A549 (cell line): Measurements from ENCODE around the gene EXOSC1. TPM values are rescaled to one million over a fixed set of nuclear protein-coding genes. Genes with fewer than 3 reads are reported as not detected.
"Not testable (repeated sequence)": the region's sequence is repeated elsewhere in the genome, so short reads cannot be mapped to it uniquely, and the experiment has no call there.

ENCODE experiments used
- ATAC-seq, 2 experiments: fragments of 200-7000 bp in 1 of 2; fragments of >200 bp in 1 of 2; cut with Nextera tagmentation in 1 of 2; cut with Tn5 transposase in 1 of 2; 3 replicates each; pipeline versions ENCODE4 v1.8.0 to v1.9.1; 2018 to 2020; ENCODE audit warnings: mild to moderate bottlenecking in 1 of 2, moderate library complexity in 1 of 2
- CTCF ChIA-PET: fragments of 300-600 bp; sonication (Branson Sonifier 250); formaldehyde crosslinking; extraction: SDS; loops from one replicate; lab custom pipeline; 2021; ENCODE audit warnings: antibody characterized with exemption, inconsistent platforms; lab: Yijun Ruan, JAX
- POLR2A ChIA-PET: fragments of 350-600 bp; formaldehyde crosslinking; extraction: SDS; loops from one replicate; lab custom pipeline; 2021; ENCODE audit warnings: antibody characterized with exemption, inconsistent platforms; lab: Yijun Ruan, JAX
- DNase-seq, 2 experiments: peaks; one replicate each; pipeline versions ENCODE4 v3.0.0 to v3.0.0-alpha.2; 2011 to 2016; ENCODE audit warnings: low read depth in 1 of 2, low spot score in 1 of 2
- FAIRE-seq: peaks from 2 replicates; lab custom pipeline; 2011; peaks lifted over from hg19 to GRCh38; lab: Jason Lieb, UNC
- H3K27ac ChIP-seq, 2 experiments: fragments of >200 bp; sonication (Bioruptor Twin); formaldehyde crosslinking; 3 replicates each; pipeline ENCODE4 v1.5.1; 2016 to 2017
- H3K4me1 ChIP-seq: fragments of >200 bp; sonication (Bioruptor Twin); formaldehyde crosslinking; 3 replicates; pipeline ENCODE4 v1.6.1; 2016
- H3K4me2 ChIP-seq: fragments of >200 bp; sonication (Bioruptor Twin); formaldehyde crosslinking; 3 replicates; pipeline ENCODE4 v1.6.1; 2016
- H3K4me3 ChIP-seq: fragments of >200 bp; sonication (Bioruptor Twin); formaldehyde crosslinking; 3 replicates; pipeline ENCODE4 v1.5.1; 2016
- H3K9me3 ChIP-seq: fragments of >200 bp; sonication (Bioruptor Twin); formaldehyde crosslinking; 3 replicates; pipeline ENCODE4 v1.6.1; 2016
- CBX8 ChIP-seq: fragments of 200-600 bp; sonication (generic); IDR thresholded peaks from 2 replicates; pipeline ENCODE4 v1.6.1; 2016
- CHD2 ChIP-seq: fragments of 150-350 bp; IDR thresholded peaks from 2 replicates; pipeline ENCODE4 v1.6.1; 2014; ENCODE audit warnings: low read length; ENCODE audit not compliant: partially characterized antibody
- CHD4 ChIP-seq: fragments of 200-600 bp; sonication (generic); IDR thresholded peaks from 2 replicates; pipeline ENCODE4 v1.6.1; 2016; ENCODE audit warnings: antibody characterized with exemption, mild to moderate bottlenecking, borderline replicate concordance
- EP300 ChIP-seq, 2 experiments: fragments of >200 bp; sonication (Bioruptor Twin); formaldehyde crosslinking; IDR thresholded peaks; 2 replicates in 1 of 2; 3 replicates in 1 of 2; pipeline ENCODE4 v1.6.1; 2016 to 2017
- HOXB13 ChIP-seq: fragments of 250-450 bp; sonication (Bioruptor Pico); IDR thresholded peaks from 2 replicates; pipeline ENCODE4 v1.5.0; 2020; ENCODE audit warnings: low read depth, mild to moderate bottlenecking, moderate library complexity
- HOXB5 ChIP-seq: fragments of 250-450 bp; sonication (Bioruptor Pico); IDR thresholded peaks from 2 replicates; pipeline ENCODE4 v1.5.0; 2020; ENCODE audit warnings: mild to moderate bottlenecking, moderate library complexity
- JUN ChIP-seq, 2 experiments: fragments of >200 bp; sonication (Bioruptor Twin); formaldehyde crosslinking; IDR thresholded peaks; 2 replicates in 1 of 2; 3 replicates in 1 of 2; pipeline ENCODE4 v1.6.1; 2016 to 2017
- MAFK ChIP-seq: fragments of 450-650 bp; IDR thresholded peaks from 2 replicates; pipeline ENCODE4 v1.6.1; 2014; ENCODE audit not compliant: partially characterized antibody
- MAZ ChIP-seq: fragments of 150-350 bp; IDR thresholded peaks from 2 replicates; pipeline ENCODE4 v1.6.1; 2014; ENCODE audit warnings: antibody characterized with exemption, low read depth, low read length, borderline replicate concordance
- MYC ChIP-seq: IDR thresholded peaks from 2 replicates; pipeline ENCODE4 v1.6.1; 2012; ENCODE audit warnings: mild to moderate bottlenecking, inconsistent platforms, low read length, improper control_type of control experiment, borderline replicate concordance
- NFE2L2 ChIP-seq: fragments of 150-350 bp; conservative IDR thresholded peaks from 2 replicates; pipeline ENCODE4 v1.6.1; 2014; ENCODE audit warnings: low read length
- NR3C1 ChIP-seq: fragments of >200 bp; sonication (Bioruptor Twin); formaldehyde crosslinking; IDR thresholded peaks from 3 replicates; pipeline ENCODE4 v1.6.1; 2017
- PHF8 ChIP-seq: fragments of 200-600 bp; sonication (generic); IDR thresholded peaks from 2 replicates; pipeline ENCODE4 v1.6.1; 2016; ENCODE audit warnings: low read depth, mild to moderate bottlenecking, antibody characterized with exemption, moderate library complexity, borderline replicate concordance
- RAD21 ChIP-seq, 2 experiments: fragments of >200 bp in 1 of 2; sonication (Bioruptor Twin) in 1 of 2; formaldehyde crosslinking in 1 of 2; IDR thresholded peaks in 1 of 2; conservative IDR thresholded peaks in 1 of 2; 2 replicates in 1 of 2; 3 replicates in 1 of 2; pipeline ENCODE4 v1.6.1; 2012 to 2018; ENCODE audit warnings: inconsistent platforms in 1 of 2
- RNF2 ChIP-seq: fragments of 200-600 bp; sonication (generic); IDR thresholded peaks from 2 replicates; pipeline ENCODE4 v1.6.1; 2016; ENCODE audit warnings: low read depth, mild to moderate bottlenecking, antibody characterized with exemption, moderate library complexity, borderline replicate concordance
- SMC3 ChIP-seq: fragments of >200 bp; sonication (Bioruptor Twin); formaldehyde crosslinking; IDR thresholded peaks from 3 replicates; pipeline ENCODE4 v1.6.1; 2018; ENCODE audit warnings: inconsistent platforms
- SREBF2 ChIP-seq: fragments of 450-650 bp; IDR thresholded peaks from 2 replicates; pipeline ENCODE4 v1.6.1; 2014; ENCODE audit warnings: mild to moderate bottlenecking, moderate library complexity
- TFCP2L1 ChIP-seq: fragments of 250-450 bp; sonication (Bioruptor Pico); IDR thresholded peaks from 2 replicates; pipeline ENCODE4 v1.5.0; 2021; ENCODE audit warnings: mild to moderate bottlenecking
- ZC3H11A ChIP-seq: fragments of 450-650 bp; IDR thresholded peaks from 2 replicates; pipeline ENCODE4 v1.6.1; 2014; ENCODE audit warnings: antibody characterized with exemption, mild to moderate bottlenecking
- ZFP36 ChIP-seq: fragments of 450-650 bp; IDR thresholded peaks from 2 replicates; pipeline ENCODE4 v1.6.1; 2014; ENCODE audit warnings: borderline replicate concordance; ENCODE audit not compliant: partially characterized antibody
- ZNF302 ChIP-seq: fragments of 250-450 bp; sonication (Bioruptor Pico); IDR thresholded peaks from 2 replicates; pipeline ENCODE4 v1.9.0; 2021; ENCODE audit warnings: inconsistent platforms, mild to moderate bottlenecking, moderate library complexity
- WGBS: methylation state at CpG from one replicate; pipeline ENCODE4 v1.1.6; 2017; ENCODE audit errors: missing lambda C conversion rate; 5-methylcytosine and 5-hydroxymethylcytosine counted together
- polyA plus RNA-seq, 4 experiments: library from polyadenylated mRNA; depleted of rRNA in 3 of 4; stranded (reverse); fragments of >200 nt; fragmentation: RNase III in 1 of 4; extraction: RNeasy Plus Mini Kit Qiagen cat#74134 plus additional on column Dnase treatment in 1 of 4; gene quantifications; 2 replicates in 3 of 4; 3 replicates in 1 of 4; pipeline ENCODE4 v1.2.3, GENCODE V29; 2011 to 2017
- TF ChIP-seq, protein P1 (sequence below): fragments of 150-350 bp; IDR thresholded peaks from 2 replicates; pipeline ENCODE4 v1.6.1; 2014; ENCODE audit warnings: low read depth, mild to moderate bottlenecking, low read length
- TF ChIP-seq, protein P2 (sequence below): fragments of 250-450 bp; sonication (Bioruptor Pico); IDR thresholded peaks from 2 replicates; pipeline ENCODE4 v1.5.0; 2020; ENCODE audit warnings: low read depth, mild to moderate bottlenecking, moderate library complexity
- TF ChIP-seq, protein P3 (sequence below): IDR thresholded peaks from 2 replicates; pipeline ENCODE4 v1.6.1; 2012
- TF ChIP-seq, protein P4 (sequence below): fragments of >200 bp; sonication (Bioruptor Twin); formaldehyde crosslinking; IDR thresholded peaks from 3 replicates; pipeline ENCODE4 v1.5.1; 2016
- TF ChIP-seq, protein P5 (sequence below): fragments of 200-600 bp; sonication (generic); IDR thresholded peaks from 2 replicates; pipeline ENCODE4 v1.6.1; 2016; ENCODE audit warnings: antibody characterized with exemption, mild to moderate bottlenecking, moderate library complexity

EXOSC1 gene
- polyA plus RNA-seq, 2 of the 4 experiments (the other 2 are of a cell fraction), result 54.8 to 64.0 TPM

DNA sequence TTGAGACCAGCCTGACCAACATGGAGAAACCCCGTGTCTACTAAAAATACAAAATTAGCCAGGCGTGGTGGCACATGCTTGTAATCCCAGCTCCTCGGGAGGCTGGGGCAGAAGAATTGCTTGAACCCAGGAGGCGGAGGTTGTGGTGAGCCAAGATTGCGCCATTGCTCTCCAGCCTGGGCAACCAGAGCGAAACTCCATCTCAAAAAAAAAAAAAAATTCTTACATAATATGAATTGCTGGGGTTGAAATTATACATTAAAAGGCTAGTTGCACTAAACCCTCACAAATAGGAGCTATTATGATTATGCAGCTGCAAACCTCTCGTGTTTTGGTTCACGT lies 22.1 kb downstream of the EXOSC1 start:
- ATAC-seq, POLR2A ChIA-PET: not testable (repeated sequence)

DNA sequence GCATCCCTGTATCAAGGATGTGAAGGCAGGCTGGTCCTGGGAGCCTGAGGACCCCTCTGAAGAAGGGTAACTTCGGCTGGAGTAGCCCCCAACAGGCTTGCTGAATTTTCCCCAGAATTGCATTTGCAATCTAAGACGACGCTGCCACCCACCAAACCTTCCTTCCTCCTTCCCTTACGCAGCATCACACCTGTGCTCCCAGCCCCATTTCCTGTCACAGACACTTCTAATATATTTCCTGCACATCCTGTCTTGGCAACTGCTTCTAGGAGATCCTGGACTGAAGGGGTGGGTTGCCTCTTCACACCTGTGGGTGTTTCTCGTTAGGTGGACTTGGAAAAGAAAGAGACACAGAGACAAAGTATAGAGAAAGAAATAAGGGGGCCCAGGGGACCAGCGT lies 29.2 kb downstream of the EXOSC1 start:
- no peak for ATAC-seq
- no peak overlapping the region for H3K27ac ChIP-seq
- no peak for DNase-seq
- TF ChIP-seq MAFK, result no peak
- TF ChIP-seq NR3C1, result no peak
- no peak for TF ChIP-seq MAZ
- TF ChIP-seq EP300 (IDR thresholded peaks at IDR 0.05), result no peak
- TF ChIP-seq NFE2L2, result no peak
- TF ChIP-seq, protein P1, sequence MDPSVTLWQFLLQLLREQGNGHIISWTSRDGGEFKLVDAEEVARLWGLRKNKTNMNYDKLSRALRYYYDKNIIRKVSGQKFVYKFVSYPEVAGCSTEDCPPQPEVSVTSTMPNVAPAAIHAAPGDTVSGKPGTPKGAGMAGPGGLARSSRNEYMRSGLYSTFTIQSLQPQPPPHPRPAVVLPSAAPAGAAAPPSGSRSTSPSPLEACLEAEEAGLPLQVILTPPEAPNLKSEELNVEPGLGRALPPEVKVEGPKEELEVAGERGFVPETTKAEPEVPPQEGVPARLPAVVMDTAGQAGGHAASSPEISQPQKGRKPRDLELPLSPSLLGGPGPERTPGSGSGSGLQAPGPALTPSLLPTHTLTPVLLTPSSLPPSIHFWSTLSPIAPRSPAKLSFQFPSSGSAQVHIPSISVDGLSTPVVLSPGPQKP, result no peak
- TF ChIP-seq RNF2, result no peak
- TF ChIP-seq, protein P2, sequence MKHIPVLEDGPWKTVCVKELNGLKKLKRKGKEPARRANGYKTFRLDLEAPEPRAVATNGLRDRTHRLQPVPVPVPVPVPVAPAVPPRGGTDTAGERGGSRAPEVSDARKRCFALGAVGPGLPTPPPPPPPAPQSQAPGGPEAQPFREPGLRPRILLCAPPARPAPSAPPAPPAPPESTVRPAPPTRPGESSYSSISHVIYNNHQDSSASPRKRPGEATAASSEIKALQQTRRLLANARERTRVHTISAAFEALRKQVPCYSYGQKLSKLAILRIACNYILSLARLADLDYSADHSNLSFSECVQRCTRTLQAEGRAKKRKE (CRISPR knock-in tag), result no peak
- TF ChIP-seq SREBF2, result no peak
- TF ChIP-seq ZNF302, result no peak
- TF ChIP-seq JUN (IDR thresholded peaks at IDR 0.05), result no peak
- no peak for TF ChIP-seq CBX8
- no peak for TF ChIP-seq HOXB13 (CRISPR knock-in tag)
- TF ChIP-seq ZFP36, result no peak
- TF ChIP-seq RAD21 (conservative IDR thresholded peaks at IDR 0.05 in 1 of 2, IDR thresholded peaks at IDR 0.05 in 1 of 2), result no peak
- no peak for TF ChIP-seq PHF8
- TF ChIP-seq, protein P3, sequence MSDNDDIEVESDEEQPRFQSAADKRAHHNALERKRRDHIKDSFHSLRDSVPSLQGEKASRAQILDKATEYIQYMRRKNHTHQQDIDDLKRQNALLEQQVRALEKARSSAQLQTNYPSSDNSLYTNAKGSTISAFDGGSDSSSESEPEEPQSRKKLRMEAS, result no peak
- no peaks in the 10 kb centered on the region for H3K9me3 ChIP-seq
- ChIA-PET POLR2A (no interaction called here), CTCF (interaction anchor here (1.1 kb wide), 1 partner anchor 20 kb away, joined by 4 read pairs; no protein-coding TSS in a partner anchor)
- no peak overlapping the region for H3K4me2 ChIP-seq
- H3K4me1 ChIP-seq, result no peaks in the 10 kb centered on the region
- H3K4me3 ChIP-seq, result no peak overlapping the region
- 84% methylated on average over 6 of the region's 6 CpGs for WGBS
- no peak for FAIRE-seq

More for the DNA sequence above, 22.1 kb downstream of the EXOSC1 start:
- not testable (repeated sequence) for H3K9me3 ChIP-seq, DNase-seq, H3K4me3 ChIP-seq, H3K4me2 ChIP-seq, FAIRE-seq, H3K27ac ChIP-seq
- 94% methylated on average over 8 of the region's 8 CpGs for WGBS
- CTCF ChIA-PET, result interaction anchor here (0.7 to 1.9 kb wide), 6 partner anchors 9 to 30 kb away, joined by 3 to 6 read pairs (median 6); no protein-coding TSS in a partner anchor
- H3K4me1 ChIP-seq, result peaks cover 16% of the 10 kb centered on the region; the same call in 2 of the 3 replicates

DNA sequence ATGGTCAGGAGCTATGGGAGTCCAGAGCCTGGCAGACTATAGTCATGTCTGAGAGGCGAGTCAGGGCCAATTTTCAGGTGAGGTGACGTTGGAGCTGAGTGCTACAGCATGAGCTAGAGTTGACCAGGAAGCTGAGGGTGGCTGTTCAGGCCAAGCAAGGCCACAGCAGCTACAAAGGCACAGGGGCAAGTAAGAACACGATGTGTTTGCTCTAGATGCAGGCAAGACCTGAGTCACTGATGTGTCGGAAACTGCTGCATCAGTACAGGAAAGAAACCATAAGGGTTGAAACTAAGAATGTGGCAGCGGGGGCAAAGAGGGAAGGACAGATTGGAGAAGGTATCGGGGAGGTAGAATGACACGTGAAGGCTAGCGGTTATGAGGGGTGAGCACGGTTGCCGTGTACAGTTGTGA lies 32.9 kb downstream of the EXOSC1 start:
- Histone ChIP-seq H3K27ac (peak overlapping the region in 1 of 2 experiments; percentile 36; a peak in 2 of 6 replicates), H3K9me3 (no peaks in the 10 kb centered on the region), H3K4me2 (no peak overlapping the region), H3K4me1 (no peaks in the 10 kb centered on the region), H3K4me3 (no peak overlapping the region)
- ATAC-seq (0 out of 6 replicates have a peak, but pooled peaks have one; percentile 15 to 25), DNase-seq (no peak), FAIRE-seq (no peak)
- CTCF ChIA-PET, result interaction anchor here (0.9 to 2.9 kb wide), 4 partner anchors 10 to 199 kb away, joined by 4 to 7 read pairs (median 4); partner anchors contain the start of gene ANKRD2
- WGBS, result 72% methylated on average over 10 of the region's 10 CpGs
- POLR2A ChIA-PET, result no interaction called here
- no peak for TF ChIP-seq HOXB5 (CRISPR knock-in tag)
- TF ChIP-seq, protein P4, sequence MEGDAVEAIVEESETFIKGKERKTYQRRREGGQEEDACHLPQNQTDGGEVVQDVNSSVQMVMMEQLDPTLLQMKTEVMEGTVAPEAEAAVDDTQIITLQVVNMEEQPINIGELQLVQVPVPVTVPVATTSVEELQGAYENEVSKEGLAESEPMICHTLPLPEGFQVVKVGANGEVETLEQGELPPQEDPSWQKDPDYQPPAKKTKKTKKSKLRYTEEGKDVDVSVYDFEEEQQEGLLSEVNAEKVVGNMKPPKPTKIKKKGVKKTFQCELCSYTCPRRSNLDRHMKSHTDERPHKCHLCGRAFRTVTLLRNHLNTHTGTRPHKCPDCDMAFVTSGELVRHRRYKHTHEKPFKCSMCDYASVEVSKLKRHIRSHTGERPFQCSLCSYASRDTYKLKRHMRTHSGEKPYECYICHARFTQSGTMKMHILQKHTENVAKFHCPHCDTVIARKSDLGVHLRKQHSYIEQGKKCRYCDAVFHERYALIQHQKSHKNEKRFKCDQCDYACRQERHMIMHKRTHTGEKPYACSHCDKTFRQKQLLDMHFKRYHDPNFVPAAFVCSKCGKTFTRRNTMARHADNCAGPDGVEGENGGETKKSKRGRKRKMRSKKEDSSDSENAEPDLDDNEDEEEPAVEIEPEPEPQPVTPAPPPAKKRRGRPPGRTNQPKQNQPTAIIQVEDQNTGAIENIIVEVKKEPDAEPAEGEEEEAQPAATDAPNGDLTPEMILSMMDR, result no peak
- TF ChIP-seq MYC, result no peak
- no peak for TF ChIP-seq TFCP2L1 (CRISPR knock-in tag)
- TF ChIP-seq HOXB13 (CRISPR knock-in tag), result no peak
- TF ChIP-seq CHD4, result no peak
- no peak for TF ChIP-seq NFE2L2
- no peak for TF ChIP-seq CHD2
- TF ChIP-seq SREBF2, result no peak
- TF ChIP-seq, protein P5, sequence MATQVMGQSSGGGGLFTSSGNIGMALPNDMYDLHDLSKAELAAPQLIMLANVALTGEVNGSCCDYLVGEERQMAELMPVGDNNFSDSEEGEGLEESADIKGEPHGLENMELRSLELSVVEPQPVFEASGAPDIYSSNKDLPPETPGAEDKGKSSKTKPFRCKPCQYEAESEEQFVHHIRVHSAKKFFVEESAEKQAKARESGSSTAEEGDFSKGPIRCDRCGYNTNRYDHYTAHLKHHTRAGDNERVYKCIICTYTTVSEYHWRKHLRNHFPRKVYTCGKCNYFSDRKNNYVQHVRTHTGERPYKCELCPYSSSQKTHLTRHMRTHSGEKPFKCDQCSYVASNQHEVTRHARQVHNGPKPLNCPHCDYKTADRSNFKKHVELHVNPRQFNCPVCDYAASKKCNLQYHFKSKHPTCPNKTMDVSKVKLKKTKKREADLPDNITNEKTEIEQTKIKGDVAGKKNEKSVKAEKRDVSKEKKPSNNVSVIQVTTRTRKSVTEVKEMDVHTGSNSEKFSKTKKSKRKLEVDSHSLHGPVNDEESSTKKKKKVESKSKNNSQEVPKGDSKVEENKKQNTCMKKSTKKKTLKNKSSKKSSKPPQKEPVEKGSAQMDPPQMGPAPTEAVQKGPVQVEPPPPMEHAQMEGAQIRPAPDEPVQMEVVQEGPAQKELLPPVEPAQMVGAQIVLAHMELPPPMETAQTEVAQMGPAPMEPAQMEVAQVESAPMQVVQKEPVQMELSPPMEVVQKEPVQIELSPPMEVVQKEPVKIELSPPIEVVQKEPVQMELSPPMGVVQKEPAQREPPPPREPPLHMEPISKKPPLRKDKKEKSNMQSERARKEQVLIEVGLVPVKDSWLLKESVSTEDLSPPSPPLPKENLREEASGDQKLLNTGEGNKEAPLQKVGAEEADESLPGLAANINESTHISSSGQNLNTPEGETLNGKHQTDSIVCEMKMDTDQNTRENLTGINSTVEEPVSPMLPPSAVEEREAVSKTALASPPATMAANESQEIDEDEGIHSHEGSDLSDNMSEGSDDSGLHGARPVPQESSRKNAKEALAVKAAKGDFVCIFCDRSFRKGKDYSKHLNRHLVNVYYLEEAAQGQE, result no peak
- TF ChIP-seq RNF2, result no peak
- no peak for TF ChIP-seq ZC3H11A
- no peak for TF ChIP-seq PHF8
- no peak for TF ChIP-seq SMC3
